GM12878 (cell line): ENCODE results near the gene LRRC61. TPM values are rescaled to one million over a fixed set of nuclear protein-coding genes. Genes with fewer than 3 reads are reported as not detected.

Source experiments
- BCL3 ChIP-seq: IDR thresholded peaks from 2 replicates; pipeline ENCODE4 v1.6.1; 2011; ENCODE audit warnings: borderline replicate concordance, low read depth, mild to moderate bottlenecking, moderate library complexity, low read length; ENCODE audit not compliant: insufficient read depth, poor library complexity, severe bottlenecking
- CBX5 ChIP-seq: sonication (generic); IDR thresholded peaks from 2 replicates; pipeline ENCODE4 v1.6.1; 2016; ENCODE audit warnings: low read depth, moderate library complexity, mild to moderate bottlenecking, inconsistent platforms
- CHD4 ChIP-seq: fragments of 200-600 bp; sonication (generic); IDR thresholded peaks from 2 replicates; pipeline ENCODE4 v1.6.1; 2016; ENCODE audit warnings: mild to moderate bottlenecking
- IKZF2 ChIP-seq, 2 experiments: fragments of 450-650 bp; IDR thresholded peaks; 2 replicates each; pipeline ENCODE4 v1.6.1; 2017; ENCODE audit warnings: mild to moderate bottlenecking in 2 of 2, moderate library complexity in 2 of 2
- RB1 ChIP-seq: fragments of 450-650 bp; formaldehyde crosslinking; IDR thresholded peaks from 2 replicates; pipeline ENCODE4 v1.6.1; 2017; ENCODE audit warnings: mild to moderate bottlenecking, borderline replicate concordance
- RELB ChIP-seq: fragments of 450-650 bp; IDR thresholded peaks from 2 replicates; pipeline ENCODE4 v1.6.1; 2017; ENCODE audit warnings: low read depth, mild to moderate bottlenecking, moderate library complexity
- ZBTB11 ChIP-seq: fragments of 450-650 bp; formaldehyde crosslinking; IDR thresholded peaks from 2 replicates; pipeline ENCODE4 v1.5.0; 2022; ENCODE audit warnings: mild to moderate bottlenecking, missing genetic modification characterization
- ZNF207 ChIP-seq: fragments of 450-650 bp; IDR thresholded peaks from 2 replicates; pipeline ENCODE4 v1.6.1; 2014; ENCODE audit warnings: antibody characterized with exemption, mild to moderate bottlenecking, borderline replicate concordance
- ZNF24 ChIP-seq: fragments of 450-650 bp; IDR thresholded peaks from 2 replicates; pipeline ENCODE4 v1.6.1; 2017; ENCODE audit warnings: antibody characterized with exemption, mild to moderate bottlenecking
- polyA plus RNA-seq, 11 experiments: library from polyadenylated mRNA; depleted of rRNA in 4 of 11; unstranded in 6 of 11; stranded (reverse) in 5 of 11; fragments of >200 nt; fragmentation: Nextera tagmentation in 4 of 11; fragmentation: Illumina TruSeq in 1 of 11; extraction: Ambion mirVana in 4 of 11; extraction: Trizol in 1 of 11; gene quantifications; 1 replicate in 1 of 11; 2 replicates in 10 of 11; pipeline versions ENCODE4 v1.2.1 to v1.2.3, GENCODE V29; 2011 to 2016; ENCODE audit warnings: inconsistent platforms in 2 of 11, missing spikeins in 2 of 11, low read depth in 1 of 11
- total RNA-seq, 4 experiments: library from RNA; depleted of rRNA in 3 of 4; stranded (reverse); fragments of >200 nt in 3 of 4; fragmentation: Illumina TruSeq in 1 of 4; extraction: Trizol in 1 of 4; gene quantifications; 2 replicates each; pipeline versions ENCODE4 v1.2.1 to v1.2.3, GENCODE V29; 2013 to 2021

Gene LRRC61
- total and polyA plus RNA-seq, 10 of the 15 experiments (the other 5 are each of a cell fraction or from before 2014, with no cell fraction given), result 1.4 to 54.2 (median 21.8) TPM

GRCh38 chr7:150307904-150308303 lies 15.3 kb upstream of the LRRC61 start (continued):
- no peak for TF ChIP-seq RELB
- no peak for TF ChIP-seq ZBTB11 (CRISPR knock-in tag)
- no peak for TF ChIP-seq ZNF24
- TF ChIP-seq RB1, result no peak
- no peak for TF ChIP-seq CHD4
- no peak for TF ChIP-seq CBX5
- no peak for TF ChIP-seq BCL3
- TF ChIP-seq IKZF2 (IDR thresholded peaks at IDR 0.05), result no peak
- no peak for TF ChIP-seq ZNF207
